Neuronal stem cell (in vitro differentiated cells): ENCODE measurements around the gene WWC2.

ENCODE experiments used
- DNase-seq: peaks from one replicate; pipeline ENCODE4 v3.0.0-alpha.2; 2013; ENCODE audit warnings: low spot score
- H2AFZ ChIP-seq: one replicate; pipeline ENCODE4 v1.6.1; 2013; ENCODE audit warnings: mild to moderate bottlenecking, low read length, inconsistent platforms
- H2AK5ac ChIP-seq: 2 replicates; pipeline ENCODE4 v1.6.1; 2013; ENCODE audit warnings: low read depth, mild to moderate bottlenecking, inconsistent platforms, low read length, moderate library complexity, mixed read lengths
- H2BK120ac ChIP-seq: 2 replicates; pipeline ENCODE4 v1.6.1; 2013; ENCODE audit warnings: low read depth, mild to moderate bottlenecking, inconsistent platforms, low read length, moderate library complexity, mixed read lengths
- H2BK12ac ChIP-seq: one replicate; pipeline ENCODE4 v1.6.1; 2013; ENCODE audit warnings: low read length, inconsistent platforms
- H2BK15ac ChIP-seq: 2 replicates; pipeline ENCODE4 v1.6.1; 2013; ENCODE audit warnings: mild to moderate bottlenecking, low read length, inconsistent platforms, mixed read lengths
- H2BK5ac ChIP-seq: one replicate; pipeline ENCODE4 v1.6.1; 2013; ENCODE audit warnings: inconsistent platforms, mild to moderate bottlenecking, low read length, moderate library complexity
- H3K14ac ChIP-seq: one replicate; pipeline ENCODE4 v1.6.1; 2013; ENCODE audit warnings: low read length, inconsistent platforms
- H3K18ac ChIP-seq: 2 replicates; pipeline ENCODE4 v1.6.1; 2013; ENCODE audit warnings: low read length, inconsistent platforms
- H3K23ac ChIP-seq: 2 replicates; pipeline ENCODE4 v1.6.1; 2013; ENCODE audit warnings: low read depth, mild to moderate bottlenecking, mixed read lengths, low read length, inconsistent platforms; ENCODE audit not compliant: poor library complexity
- H3K27ac ChIP-seq: replicated peaks from 3 replicates; pipeline ENCODE4 v1.5.1; 2013; ENCODE audit warnings: low read length, inconsistent platforms
- H3K27me3 ChIP-seq, 3 experiments: 2 replicates each; pipeline ENCODE4 v1.6.1; 2013; ENCODE audit warnings: low read length in 3 of 3, mild to moderate bottlenecking in 2 of 3, inconsistent platforms in 1 of 3, low read depth in 1 of 3, mixed read lengths in 1 of 3, moderate library complexity in 1 of 3; ENCODE audit not compliant: control insufficient read depth in 3 of 3, insufficient read depth in 3 of 3
- H3K36me3 ChIP-seq, 2 donors: replicated peaks in 1 of 2; 2 replicates each; pipeline ENCODE4 v1.6.1; 2013; ENCODE audit warnings: low read length in 2 of 2; ENCODE audit not compliant: control insufficient read depth in 2 of 2, insufficient read depth in 2 of 2
- H3K4ac ChIP-seq: 2 replicates; pipeline ENCODE4 v1.6.1; 2013; ENCODE audit warnings: inconsistent platforms, mild to moderate bottlenecking, low read length, moderate library complexity
- H3K4me1 ChIP-seq, 2 donors: 1 replicate in 1 of 2; 2 replicates in 1 of 2; pipeline ENCODE4 v1.6.1; 2013; ENCODE audit warnings: low read length in 2 of 2, low read depth in 1 of 2; ENCODE audit not compliant: control insufficient read depth in 2 of 2, insufficient read depth in 1 of 2
- H3K4me2 ChIP-seq: one replicate; pipeline ENCODE4 v1.6.1; 2013; ENCODE audit warnings: mild to moderate bottlenecking, low read length, inconsistent platforms; ENCODE audit not compliant: insufficient read depth, poor library complexity, severe bottlenecking
- H3K4me3 ChIP-seq, 2 donors: 2 replicates each; pipeline ENCODE4 v1.5.1; 2013; ENCODE audit warnings: low read length in 2 of 2, mild to moderate bottlenecking in 2 of 2, inconsistent platforms in 1 of 2, moderate library complexity in 1 of 2
- H3K79me1 ChIP-seq: one replicate; pipeline ENCODE4 v1.6.1; 2013; ENCODE audit warnings: low read depth, mild to moderate bottlenecking, inconsistent platforms, low read length, moderate library complexity
- H3K9ac ChIP-seq: one replicate; pipeline ENCODE4 v1.6.1; 2013; ENCODE audit warnings: mild to moderate bottlenecking, low read depth, low read length, inconsistent platforms; ENCODE audit not compliant: poor library complexity
- H3K9me3 ChIP-seq, 2 donors: replicated peaks in 1 of 2; 2 replicates each; pipeline versions ENCODE3 to v1.6.1; 2013; ENCODE audit warnings: low read length in 2 of 2, mild to moderate bottlenecking in 2 of 2, inconsistent platforms in 1 of 2, low read depth in 1 of 2, mixed read lengths in 1 of 2, moderate library complexity in 1 of 2; ENCODE audit not compliant: control insufficient read depth in 2 of 2, insufficient read depth in 1 of 2
- H4K8ac ChIP-seq: one replicate; pipeline ENCODE4 v1.6.1; 2013; ENCODE audit warnings: low read depth, mild to moderate bottlenecking, inconsistent platforms, low read length, moderate library complexity
- H4K91ac ChIP-seq: one replicate; pipeline ENCODE4 v1.6.1; 2013; ENCODE audit warnings: low read length, low read depth, mild to moderate bottlenecking, inconsistent platforms; ENCODE audit not compliant: poor library complexity
- WGBS, 2 donors: extraction: QIAGEN DNeasy Blood & Tissue Kit; methylation state at CpG; one replicate each; pipeline ENCODE4 v1.1.7; 2013; ENCODE audit warnings: missing lambda C conversion rate in 2 of 2, mixed read lengths in 1 of 2; ENCODE audit not compliant: insufficient read length in 2 of 2, insufficient replicate concordance in 1 of 2; ENCODE audit errors: extremely low coverage in 2 of 2; 5-methylcytosine and 5-hydroxymethylcytosine counted together

The WWC2 gene

GRCh38 chr4:183268556-183268955 is 169.5 kb downstream of the WWC2 start:
- Histone ChIP-seq H3K4me2 (no peak overlapping the region), H4K8ac (no peak overlapping the region), H3K23ac (no peak overlapping the region), H2BK15ac (no peak overlapping the region), H3K79me1 (no peaks in the 10 kb centered on the region), H2BK12ac (no peak overlapping the region), H3K18ac (no peak overlapping the region), H4K91ac (no peak overlapping the region), H3K27ac (no peak overlapping the region), H3K4ac (no peak overlapping the region), H2BK120ac (no peak overlapping the region), H3K14ac (no peak overlapping the region), H2BK5ac (no peak overlapping the region), H3K9ac (no peak overlapping the region), H3K4me1 (no peaks in the 10 kb centered on the region), H3K9me3 (peaks cover under 1 to 1% of the 10 kb centered on the region in 2 donors), H2AFZ (no peak overlapping the region), H2AK5ac (no peak overlapping the region), H3K27me3 (no peaks in the 10 kb centered on the region), H3K4me3 (no peak overlapping the region), H3K36me3 (peaks cover 12 to 91% of the 10 kb centered on the region in 2 donors)
- no peak for DNase-seq
- WGBS, 2 donors, result no CpG with 5 or more reads among the region's 9 CpGs

GRCh38 chr4:183272384-183272783 is 173.3 kb downstream of the WWC2 start:
- no peaks in the 10 kb centered on the region for H3K4me1 ChIP-seq
- H3K9me3 ChIP-seq, result peaks cover 1 to 33% of the 10 kb centered on the region in 2 donors
- no peak overlapping the region for H3K18ac ChIP-seq
- H2BK5ac ChIP-seq, result no peak overlapping the region
- no peaks in the 10 kb centered on the region for H3K79me1 ChIP-seq
- WGBS, 2 donors, result no CpG with 5 or more reads among the region's 3 CpGs
- H3K4ac ChIP-seq, result no peak overlapping the region
- no peak for DNase-seq
- H3K14ac ChIP-seq, result no peak overlapping the region
- no peaks in the 10 kb centered on the region for H3K27me3 ChIP-seq
- no peak overlapping the region for H3K9ac ChIP-seq
- H2BK12ac ChIP-seq, result no peak overlapping the region
- no peak overlapping the region for H4K91ac ChIP-seq
- no peak overlapping the region for H3K4me2 ChIP-seq
- H3K36me3 ChIP-seq, result peaks cover 7 to 76% of the 10 kb centered on the region in 2 donors
- no peak overlapping the region for H3K27ac ChIP-seq
- no peak overlapping the region for H2AK5ac ChIP-seq
- no peak overlapping the region for H2BK15ac ChIP-seq
- no peak overlapping the region for H4K8ac ChIP-seq
- H2AFZ ChIP-seq, result no peak overlapping the region
- no peak overlapping the region for H3K4me3 ChIP-seq
- no peak overlapping the region for H2BK120ac ChIP-seq
- no peak overlapping the region for H3K23ac ChIP-seq

- Histone ChIP-seq H3K27me3 (no peaks in the 10 kb centered on the region), H3K9me3 (peaks cover 1 to 33% of the 10 kb centered on the region in 2 donors), H2BK15ac (no peak overlapping the region), H3K14ac (no peak overlapping the region), H3K18ac (no peak overlapping the region), H3K9ac (no peak overlapping the region), H2BK5ac (no peak overlapping the region), H2BK12ac (no peak overlapping the region), H3K4me2 (no peak overlapping the region), H3K79me1 (no peaks in the 10 kb centered on the region), H2BK120ac (no peak overlapping the region), H3K4ac (no peak overlapping the region), H3K23ac (no peak overlapping the region), H3K27ac (no peak overlapping the region), H3K4me1 (no peaks in the 10 kb centered on the region), H4K8ac (no peak overlapping the region), H2AK5ac (no peak overlapping the region), H3K36me3 (peaks cover 5 to 51% of the 10 kb centered on the region in 2 donors), H2AFZ (no peak overlapping the region), H3K4me3 (no peak overlapping the region), H4K91ac (no peak overlapping the region)
- no CpG with 5 or more reads among the region's 1 CpG for WGBS, 2 donors
- DNase-seq, result no peak
Measured at GRCh38 chr4:183276106-183276505, 177.0 kb downstream of the WWC2 start.

- no peaks in the 10 kb centered on the region for H3K27me3 ChIP-seq
- H3K23ac ChIP-seq, result no peak overlapping the region
- H2BK5ac ChIP-seq, result no peak overlapping the region
- H4K8ac ChIP-seq, result no peak overlapping the region
- no peak overlapping the region for H3K4ac ChIP-seq
- H3K4me2 ChIP-seq, result no peak overlapping the region
- no peak overlapping the region for H3K4me3 ChIP-seq
- H3K79me1 ChIP-seq, result no peaks in the 10 kb centered on the region
- H3K4me1 ChIP-seq, result no peaks in the 10 kb centered on the region
- no peak overlapping the region for H4K91ac ChIP-seq
- no peak overlapping the region for H2BK15ac ChIP-seq
- peaks cover 23 to 92% of the 10 kb centered on the region in 2 donors for H3K36me3 ChIP-seq
- H2BK12ac ChIP-seq, result no peak overlapping the region
- H3K27ac ChIP-seq, result no peak overlapping the region
- H3K14ac ChIP-seq, result no peak overlapping the region
- H2AK5ac ChIP-seq, result no peak overlapping the region
- H3K18ac ChIP-seq, result no peak overlapping the region
- DNase-seq, result no peak
- H3K9me3 ChIP-seq, result no peaks in the 10 kb centered on the region
- H3K9ac ChIP-seq, result no peak overlapping the region
- WGBS, 2 donors, result no CpG with 5 or more reads among the region's 12 CpGs
- no peak overlapping the region for H2AFZ ChIP-seq
- no peak overlapping the region for H2BK120ac ChIP-seq
Measured at GRCh38 chr4:183284258-183284785, 185.3 kb downstream of the WWC2 start.
